Ovary (tissue), 9 donors: Measurements from ENCODE around the gene SCAPER. TPM values are rescaled to one million over a fixed set of nuclear protein-coding genes. Genes with fewer than 3 reads are reported as not detected.

Experiments
- DNase-seq, 5 donors: peaks; one replicate each; pipeline ENCODE4 v3.0.0-alpha.2; 2019 to 2020
- H3K27ac ChIP-seq, 2 donors: fragments of 200-600 bp; one replicate each; pipeline versions ENCODE4 v1.5.1 to v1.8.0; 2019 to 2022
- H3K27me3 ChIP-seq: fragments of 200-600 bp; one replicate; pipeline ENCODE4 v1.8.0; 2022
- H3K36me3 ChIP-seq: fragments of 200-600 bp; sonication (generic); one replicate; pipeline ENCODE4 v1.5.1; 2019
- H3K4me1 ChIP-seq: one replicate; pipeline ENCODE4 v1.8.1; 2013; ENCODE audit warnings: mild to moderate bottlenecking, moderate library complexity; ENCODE audit not compliant: insufficient read depth
- H3K4me3 ChIP-seq: fragments of 200-600 bp; sonication (generic); one replicate; pipeline ENCODE4 v1.5.1; 2017
- H3K9me3 ChIP-seq, 2 donors: fragments of 200-600 bp in 1 of 2; sonication (generic) in 1 of 2; one replicate each; pipeline versions ENCODE4 v1.5.1 to v1.8.1; 2013 to 2019; ENCODE audit warnings: mild to moderate bottlenecking in 1 of 2, moderate library complexity in 1 of 2
- CTCF ChIP-seq, 3 donors: fragments of 450-650 bp in 2 of 3; fragments of 200-600 bp in 1 of 3; IDR thresholded peaks; one replicate each; pipeline versions ENCODE4 v1.5.1 to v1.8.0; 2016 to 2022; ENCODE audit warnings: antibody characterized with exemption in 3 of 3, mild to moderate bottlenecking in 1 of 3
- EP300 ChIP-seq: sonication (generic); formaldehyde crosslinking; IDR thresholded peaks from one replicate; pipeline ENCODE4 v1.6.1; 2017; ENCODE audit warnings: antibody characterized with exemption
- POLR2A ChIP-seq: fragments of 450-650 bp; IDR thresholded peaks from one replicate; pipeline ENCODE4 v1.6.1; 2017; ENCODE audit warnings: antibody characterized with exemption, mild to moderate bottlenecking, moderate library complexity
- WGBS, 3 donors: extraction: QIAGEN DNeasy Blood & Tissue Kit in 1 of 3; methylation state at CpG; one replicate each; pipeline versions ENCODE4 v1.1.5 to v1.1.7; 2013 to 2017; 5-methylcytosine and 5-hydroxymethylcytosine counted together
- intact Hi-C, 4 donors: fragments of 100-400 bp; cut with DNase I; formaldehyde crosslinking; loops; one replicate each; pipeline versions ENCODE4 v1.11.0 to v1.15.1; 2022 to 2023
- polyA plus RNA-seq, 2 donors: library from polyadenylated mRNA; stranded (reverse); fragments of 200-250 nt in 1 of 2; fragments of 350-450 nt in 1 of 2; fragmentation: Illumina TruSeq in 1 of 2; extraction: RNeasy Lipid Tissue Mini Kit (QIAGEN cat#74804) in 1 of 2; gene quantifications; one replicate each; pipeline ENCODE4 v1.2.3, GENCODE V29; 2013 to 2014
- total RNA-seq, 7 donors: library from RNA; depleted of rRNA in 2 of 7; stranded (reverse); fragments of >200 nt in 2 of 7; fragmentation: NEBNext Ultra II Directional in 3 of 7; extraction: Animal tissue kit (Norgen Biotek cat#: 25700) in 3 of 7; gene quantifications; one replicate each; pipeline versions ENCODE4 v1.1.0 to v1.2.4, GENCODE V29; 2016 to 2023
- donor health status: DM: no; HTN: no; CAD: no; lungs with moderate emphysema.
- donor health status: DM: no; HTN: no; CAD: no.
- donor health status: Bipolar disorder and iron deficiency.
- donor health status: DM: yes; HTN: yes; CAD: no.
- donor health status: DM: no; HTN: no; CAD: no.
- donor health status: DM: yes; HTN: yes; CAD: no.

SCAPER gene
- total and polyA plus RNA-seq, 9 donors = 13.7 to 45.8 (median 27.9) TPM

GRCh38 chr15:76626611-76627010 is 278.5 kb downstream of the SCAPER start:
- TF ChIP-seq CTCF (IDR thresholded peaks at IDR 0.05) = no peak
- TF ChIP-seq POLR2A = no peak
- TF ChIP-seq EP300 = no peak
- WGBS, 3 donors = 80 to 87% (median 84%) methylated on average over 4 of the region's 4 CpGs
- H3K9me3 ChIP-seq = no peaks in the 10 kb centered on the region
- no peaks in the 10 kb centered on the region for H3K27me3 ChIP-seq
- no peak overlapping the region for H3K27ac ChIP-seq
- no peak overlapping the region for H3K4me3 ChIP-seq
- intact Hi-C loops = no loop called here
- no peaks in the 10 kb centered on the region for H3K4me1 ChIP-seq
- no peak for DNase-seq
- no peaks in the 10 kb centered on the region for H3K36me3 ChIP-seq

GRCh38 chr15:76625267-76625666 is 279.9 kb downstream of the SCAPER start:
- TF ChIP-seq CTCF (IDR thresholded peaks at IDR 0.05) (no peak), POLR2A (no peak), EP300 (no peak)
- Histone ChIP-seq H3K4me1 (no peaks in the 10 kb centered on the region), H3K4me3 (no peak overlapping the region), H3K27ac (no peak overlapping the region), H3K9me3 (no peaks in the 10 kb centered on the region), H3K27me3 (no peaks in the 10 kb centered on the region), H3K36me3 (no peaks in the 10 kb centered on the region)
- 67 to 87% (median 86%) methylated on average over 4 of the region's 4 CpGs for WGBS, 3 donors
- intact Hi-C loops = no loop called here
- no peak for DNase-seq

- TF ChIP-seq POLR2A = no peak
- TF ChIP-seq EP300 = no peak
- TF ChIP-seq CTCF (IDR thresholded peaks at IDR 0.05) = no peak
- intact Hi-C loops = no loop called here
- Histone ChIP-seq H3K27ac (no peak overlapping the region), H3K27me3 (no peaks in the 10 kb centered on the region), H3K36me3 (no peaks in the 10 kb centered on the region), H3K9me3 (no peaks in the 10 kb centered on the region), H3K4me3 (no peak overlapping the region), H3K4me1 (no peaks in the 10 kb centered on the region)
- no peak for DNase-seq
Observed at GRCh38 chr15:76614725-76615124, 290.4 kb downstream of the SCAPER start.

- Histone ChIP-seq H3K27ac (no peak overlapping the region), H3K27me3 (no peaks in the 10 kb centered on the region), H3K4me3 (no peak overlapping the region), H3K4me1 (no peaks in the 10 kb centered on the region), H3K36me3 (no peaks in the 10 kb centered on the region), H3K9me3 (no peaks in the 10 kb centered on the region)
- TF ChIP-seq EP300 (no peak), POLR2A (no peak), CTCF (IDR thresholded peaks at IDR 0.05) (no peak)
- WGBS, 3 donors = 91 to 92% (median 92%) methylated on average over 7 of the region's 7 CpGs
- no peak for DNase-seq
- intact Hi-C loops = no loop called here
Observed at GRCh38 chr15:76588811-76589747, 316.1 kb downstream of the SCAPER start.
